Right renal pelvis (tissue), 4 donors: ENCODE data around the gene STK11. TPM values are rescaled to one million over a fixed set of nuclear protein-coding genes. Genes with fewer than 3 reads are reported as not detected.
"Not testable (repeated sequence)": the region's sequence is repeated elsewhere in the genome, so short reads cannot be mapped to it uniquely, and the experiment has no call there.

Source experiments
- DNase-seq, 4 donors: peaks; one replicate each; pipeline ENCODE4 v3.0.0-alpha.2; 2013; ENCODE audit warnings: low read depth in 4 of 4, low spot score in 3 of 4, missing footprints in 1 of 4
- polyA plus RNA-seq, 4 donors: library from polyadenylated mRNA; unstranded; fragments of 120-200 nt; gene quantifications; one replicate each; pipeline ENCODE4 v1.2.1, GENCODE V29; 2013; ENCODE audit not compliant: insufficient read length in 4 of 4

STK11 gene
- polyA plus RNA-seq, 4 donors, result 50.1 to 65.9 (median 53.3) TPM

- no peak for DNase-seq
Observed at GRCh38 chr19:1206150-1206863, 729 bp downstream of the STK11 start.

GRCh38 chr19:1206864-1207450 is 1.4 kb downstream of the STK11 start:
- DNase-seq, result no peak

GRCh38 chr19:1208830-1209229 is 3.3 kb downstream of the STK11 start:
- DNase-seq, result not testable (repeated sequence)

GRCh38 chr19:1210227-1210538 is 4.6 kb downstream of the STK11 start:
- DNase-seq, result no peak

- no peak for DNase-seq
Observed at GRCh38 chr19:1211494-1212234, 6.1 kb downstream of the STK11 start.

- DNase-seq, result no peak
Observed at GRCh38 chr19:1213391-1214286, 8.1 kb downstream of the STK11 start.

- no peak for DNase-seq
Observed at GRCh38 chr19:1214299-1214861, 8.8 kb downstream of the STK11 start.

GRCh38 chr19:1214862-1215731 is 9.5 kb downstream of the STK11 start:
- DNase-seq, result no peak

GRCh38 chr19:1216756-1217155 is 11.2 kb downstream of the STK11 start:
- DNase-seq, result no peak

- no peak for DNase-seq
Observed at GRCh38 chr19:1217366-1217765, 11.8 kb downstream of the STK11 start.

GRCh38 chr19:1218751-1219567 is 13.4 kb downstream of the STK11 start:
- no peak for DNase-seq

- no peak for DNase-seq
Observed at GRCh38 chr19:1219786-1220476, 14.4 kb downstream of the STK11 start.

- DNase-seq, result no peak
Observed at GRCh38 chr19:1220477-1220930, 14.9 kb downstream of the STK11 start.

- no peak for DNase-seq
Observed at GRCh38 chr19:1220976-1221903, 15.7 kb downstream of the STK11 start.

GRCh38 chr19:1221904-1222255 is 16.3 kb downstream of the STK11 start:
- no peak for DNase-seq

GRCh38 chr19:1222394-1222793 is 16.8 kb downstream of the STK11 start:
- no peak for DNase-seq
